Astrocyte of the cerebellum (primary cell): Measurements from ENCODE around the gene CDKN2B-AS1.

Source experiments
- DNase-seq: peaks from one replicate; pipeline ENCODE4 v3.0.0-alpha.2; 2011; ENCODE audit warnings: low read depth
- H3K4me3 ChIP-seq: 2 replicates; pipeline ENCODE4 v1.5.1; 2011; ENCODE audit warnings: mild to moderate bottlenecking, low read depth, low read length, moderate library complexity
- in situ Hi-C: cut with HindIII; loops from 2 replicates; pipeline ENCODE4 v1.10.0; 2017; ENCODE audit warnings: low sequenced_read_pairs
- TF ChIP-seq, protein P1 (sequence below): IDR thresholded peaks from 2 replicates; pipeline ENCODE4 v1.5.1; 2012; ENCODE audit warnings: low read length, low read depth, moderate library complexity, mild to moderate bottlenecking; ENCODE audit errors: missing control alignments

CDKN2B-AS1 gene

DNA sequence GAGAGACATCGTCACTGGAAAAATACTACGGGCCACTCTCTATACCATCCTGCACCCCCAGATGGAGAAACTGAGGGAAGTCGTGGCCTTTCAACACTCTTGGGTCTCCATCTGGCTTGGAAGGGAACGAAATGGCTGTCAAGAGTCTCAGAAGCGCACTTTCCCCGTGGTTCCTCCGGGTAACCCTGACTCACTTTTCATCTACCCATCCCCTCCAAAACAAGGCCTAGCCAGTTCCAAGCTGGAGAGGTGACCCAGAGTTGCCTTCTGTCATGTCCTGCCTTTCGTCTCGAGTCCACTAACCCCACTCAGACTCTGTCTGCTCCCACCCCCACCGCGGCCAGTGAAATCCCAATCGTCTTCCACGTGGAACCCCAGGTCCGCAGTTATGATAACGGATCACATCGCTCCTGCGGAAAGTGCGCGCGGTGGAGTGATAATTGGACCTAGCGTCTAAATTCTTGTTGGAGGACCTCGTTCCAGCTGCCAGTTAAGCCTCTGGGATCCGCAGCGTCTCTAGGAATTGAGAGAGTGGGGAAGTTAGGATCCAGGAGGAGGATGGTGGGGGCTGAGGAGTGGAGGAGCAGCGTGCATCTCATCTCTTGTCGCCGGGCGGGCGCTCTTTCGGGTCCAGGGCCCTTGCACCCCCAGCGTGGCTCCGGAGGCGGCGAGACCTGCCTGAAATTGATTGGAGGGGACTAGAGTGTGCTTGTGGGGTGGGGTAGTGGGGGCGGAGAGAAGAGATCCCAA, 5.0 kb upstream of the CDKN2B-AS1 start:
- no peak for DNase-seq
- in situ Hi-C loops = no loop called here

GRCh38 chr9:21991072-21991959, 3.3 kb upstream of the CDKN2B-AS1 start:
- no peak overlapping the region for H3K4me3 ChIP-seq
- TF ChIP-seq, protein P1, sequence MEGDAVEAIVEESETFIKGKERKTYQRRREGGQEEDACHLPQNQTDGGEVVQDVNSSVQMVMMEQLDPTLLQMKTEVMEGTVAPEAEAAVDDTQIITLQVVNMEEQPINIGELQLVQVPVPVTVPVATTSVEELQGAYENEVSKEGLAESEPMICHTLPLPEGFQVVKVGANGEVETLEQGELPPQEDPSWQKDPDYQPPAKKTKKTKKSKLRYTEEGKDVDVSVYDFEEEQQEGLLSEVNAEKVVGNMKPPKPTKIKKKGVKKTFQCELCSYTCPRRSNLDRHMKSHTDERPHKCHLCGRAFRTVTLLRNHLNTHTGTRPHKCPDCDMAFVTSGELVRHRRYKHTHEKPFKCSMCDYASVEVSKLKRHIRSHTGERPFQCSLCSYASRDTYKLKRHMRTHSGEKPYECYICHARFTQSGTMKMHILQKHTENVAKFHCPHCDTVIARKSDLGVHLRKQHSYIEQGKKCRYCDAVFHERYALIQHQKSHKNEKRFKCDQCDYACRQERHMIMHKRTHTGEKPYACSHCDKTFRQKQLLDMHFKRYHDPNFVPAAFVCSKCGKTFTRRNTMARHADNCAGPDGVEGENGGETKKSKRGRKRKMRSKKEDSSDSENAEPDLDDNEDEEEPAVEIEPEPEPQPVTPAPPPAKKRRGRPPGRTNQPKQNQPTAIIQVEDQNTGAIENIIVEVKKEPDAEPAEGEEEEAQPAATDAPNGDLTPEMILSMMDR = no peak
- DNase-seq = no peak
- in situ Hi-C loops = no loop called here

More for the DNA sequence above, 5.0 kb upstream of the CDKN2B-AS1 start:
- TF ChIP-seq, protein P1 = no peak
- H3K4me3 ChIP-seq = no peak overlapping the region

GRCh38 chr9:21993007-21993406, 1.6 kb upstream of the CDKN2B-AS1 start:
- in situ Hi-C loops = no loop called here
- DNase-seq = no peak
- TF ChIP-seq, protein P1 = no peak
- H3K4me3 ChIP-seq = peak overlapping the region; percentile 78

DNA sequence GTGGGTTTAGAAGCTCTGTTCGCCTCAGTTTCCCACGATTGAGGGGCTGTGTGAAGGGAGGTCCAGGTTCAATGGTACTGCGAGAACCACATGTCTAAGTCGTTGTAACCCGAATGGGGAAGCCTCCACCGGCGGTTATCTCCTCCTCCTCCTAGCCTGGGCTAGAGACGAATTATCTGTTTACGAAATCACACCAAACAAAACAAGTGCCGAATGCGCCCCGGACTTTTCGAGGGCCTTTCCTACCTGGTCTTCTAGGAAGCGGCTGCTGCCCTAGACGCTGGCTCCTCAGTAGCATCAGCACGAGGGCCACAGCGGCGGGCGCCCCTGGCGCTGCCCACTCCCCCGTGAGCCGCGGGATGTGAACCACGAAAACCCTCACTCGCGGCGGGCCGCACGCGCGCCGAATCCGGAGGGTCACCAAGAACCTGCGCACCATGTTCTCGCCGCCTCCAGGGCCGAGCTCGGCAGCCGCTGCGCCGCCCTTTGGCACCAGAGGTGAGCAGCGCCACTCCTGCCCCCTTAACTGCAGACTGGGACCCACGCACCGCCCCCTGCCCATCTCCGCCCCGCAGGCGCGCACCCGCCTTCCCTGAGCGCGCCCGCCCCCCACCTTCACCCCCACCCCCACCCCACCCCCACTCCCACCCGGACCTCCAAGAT, 567 bp upstream of the CDKN2B-AS1 start, which contains the start of gene CDKN2A:
CDKN2A (minus strand) TSS at position 500 of the 663 bp plus-strand sequence.
- in situ Hi-C loops = no loop called here
- TF ChIP-seq, protein P1 = no peak
- DNase-seq = no peak
- H3K4me3 ChIP-seq = peak within 1 kb of the TSS; percentile 78

- TF ChIP-seq, protein P1 = no peak
- peak overlapping the region; percentile 78 for H3K4me3 ChIP-seq
- no peak for DNase-seq
- in situ Hi-C loops = no loop called here
Measured at GRCh38 chr9:21995006-21995665, 545 bp downstream of the CDKN2B-AS1 start.
